Esophagus squamous epithelium (tissue), 4 donors: ENCODE data around the gene PPP1R10.

Source experiments
- CTCF ChIP-seq, 6 experiments: fragments of 450-650 bp in 4 of 6; fragments of 200-600 bp in 2 of 6; sonication (generic) in 2 of 6; IDR thresholded peaks; one replicate each; pipeline ENCODE4 v1.5.1; 2016 to 2019; ENCODE audit warnings: antibody characterized with exemption in 6 of 6, mild to moderate bottlenecking in 4 of 6, moderate library complexity in 4 of 6
- POLR2A ChIP-seq, 4 donors: fragments of 450-650 bp; IDR thresholded peaks; one replicate each; pipeline ENCODE4 v1.6.1; 2017; ENCODE audit warnings: antibody characterized with exemption in 4 of 4, mild to moderate bottlenecking in 4 of 4, moderate library complexity in 3 of 4

DNA sequence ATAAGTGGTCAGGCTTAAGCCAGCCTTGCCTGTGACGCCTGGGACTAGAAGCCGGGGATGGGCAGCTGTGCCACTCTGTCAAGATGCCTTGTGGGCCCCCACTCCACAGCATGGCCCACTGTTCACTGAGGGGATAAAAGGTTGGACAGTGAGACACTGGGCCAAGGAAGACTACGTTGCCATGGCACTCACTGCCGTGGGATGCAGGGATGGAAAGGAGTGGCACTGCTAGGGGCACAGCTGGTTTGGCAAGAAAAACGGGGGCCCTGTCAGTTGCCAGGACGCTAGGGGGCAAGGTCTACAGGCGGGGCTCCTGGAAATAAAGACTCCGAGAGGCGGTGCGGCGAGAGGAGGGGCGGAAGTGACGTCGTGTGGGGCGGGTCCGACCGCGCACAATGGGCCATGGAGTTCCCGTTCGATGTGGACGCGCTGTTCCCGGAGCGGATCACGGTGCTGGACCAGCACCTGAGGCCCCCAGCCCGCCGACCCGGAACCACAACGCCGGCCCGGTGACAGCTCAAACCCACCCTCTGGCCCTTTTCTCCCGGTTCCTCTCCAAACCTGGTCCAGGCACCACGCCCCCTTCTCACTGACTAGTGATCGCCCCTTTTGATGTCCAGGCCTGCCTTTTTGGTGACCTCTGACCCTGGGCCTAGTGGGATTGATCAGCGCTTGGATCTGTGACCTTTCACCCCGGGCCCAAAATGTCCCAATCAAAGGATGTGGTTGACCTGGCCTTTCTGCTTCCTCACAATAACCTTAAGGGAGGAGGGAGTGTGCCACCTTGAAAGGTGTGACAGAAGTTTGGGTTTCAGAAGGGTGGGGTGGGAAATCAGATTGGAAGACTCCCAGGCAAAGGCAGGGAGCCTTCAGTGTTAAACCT lies 9.7 kb upstream of the PPP1R10 start, which contains the start of gene ATAT1:
- TF ChIP-seq POLR2A (IDR thresholded peaks at IDR 0.05) (peak in 3 of 4 donors; percentile 22 to 66 (median 61)), CTCF (IDR thresholded peaks at IDR 0.05) (peak in 5 of 6 experiments; percentile 37 to 66 (median 50))
